ENCODE results near the gene IER3IP1.
"Not testable (repeated sequence)": the region's sequence is repeated elsewhere in the genome, so short reads cannot be mapped to it uniquely, and the experiment has no call there.

IER3IP1 gene

DNA sequence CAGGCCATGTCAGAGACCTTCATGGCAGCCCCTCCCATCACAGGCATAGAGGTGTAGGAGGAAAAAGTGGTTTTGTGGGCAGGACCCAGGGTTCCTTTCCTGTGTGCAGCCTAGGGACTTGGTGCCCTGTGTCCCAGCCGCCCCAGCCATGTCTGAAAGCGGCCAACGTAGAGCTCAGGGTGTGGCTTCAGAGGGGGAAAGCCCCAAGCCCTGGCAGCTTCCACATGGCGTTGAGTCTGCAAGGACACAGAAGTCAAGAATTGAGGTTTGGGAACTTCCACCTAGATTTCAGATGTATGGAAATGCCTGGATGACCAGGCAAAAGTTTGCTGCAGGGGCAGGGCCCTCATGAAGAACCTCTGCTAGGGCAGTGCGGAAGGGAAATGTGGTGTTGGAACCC lies 6.0 kb upstream of the IER3IP1 start:
- not testable (repeated sequence) for H3K4me3 ChIP-seq (ENCODE audit: low read length); H3K9me3 ChIP-seq (replicated peaks; ENCODE audit: low read length); H3K36me3 ChIP-seq (ENCODE audit: insufficient read depth, low read length); H3K4me2 ChIP-seq (ENCODE audit: low read length); H3K9ac ChIP-seq (ENCODE audit: low read depth, low read length); H3K4me1 ChIP-seq (ENCODE audit: control insufficient read depth, insufficient read depth, low read length)
- peaks cover 23% of the 10 kb centered on the region for H3K27me3 ChIP-seq (ENCODE audit: control insufficient read depth, insufficient read depth, low read length)

DNA sequence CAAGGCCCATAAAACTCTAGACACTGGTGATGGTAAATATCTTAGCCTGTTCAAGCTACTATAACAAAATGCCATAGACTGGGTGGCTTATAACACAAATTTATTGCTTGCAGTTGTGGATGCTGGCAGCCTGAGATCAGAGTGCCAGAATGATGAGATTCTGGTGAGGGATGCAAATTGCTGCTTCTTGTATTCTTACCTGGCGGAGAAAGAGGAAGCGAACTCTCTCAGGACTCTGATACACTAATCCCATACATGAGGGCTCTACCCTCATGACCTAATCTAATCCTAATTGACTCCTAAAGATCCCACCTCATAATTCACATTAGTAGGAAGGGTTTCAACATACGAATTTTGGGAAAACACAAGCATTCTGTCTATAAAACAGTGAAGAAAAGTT lies 4.6 kb upstream of the IER3IP1 start:
- Histone ChIP-seq H3K9ac (ENCODE audit: low read depth, low read length) (no peak overlapping the region), H3K27me3 (ENCODE audit: control insufficient read depth, insufficient read depth, low read length) (peaks cover 21% of the 10 kb centered on the region), H3K4me1 (ENCODE audit: control insufficient read depth, insufficient read depth, low read length) (no peaks in the 10 kb centered on the region), H3K36me3 (ENCODE audit: insufficient read depth, low read length) (no peaks in the 10 kb centered on the region), H3K4me3 (ENCODE audit: low read length) (no peak overlapping the region), H3K9me3 (replicated peaks; ENCODE audit: low read length) (no peaks in the 10 kb centered on the region), H3K4me2 (ENCODE audit: low read length) (no peak overlapping the region)

DNA sequence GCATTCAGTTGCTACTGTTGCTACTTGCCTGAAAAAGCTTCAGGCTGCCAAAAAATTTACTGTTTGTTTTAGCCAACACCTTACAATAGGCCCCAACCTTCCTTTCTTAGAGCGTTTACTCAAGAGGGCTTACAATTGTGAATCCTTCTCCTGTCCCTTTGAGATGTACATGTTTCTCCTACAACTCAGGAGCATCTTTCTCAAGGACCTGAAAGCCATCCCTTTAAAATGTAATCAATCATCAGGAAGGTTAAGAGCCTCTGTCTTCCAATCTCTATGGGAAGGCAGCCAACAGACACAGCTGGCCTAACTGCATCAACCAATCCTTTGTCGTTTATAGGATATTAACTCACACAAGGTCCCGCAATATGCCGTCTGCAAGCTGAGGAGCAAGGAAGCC lies 3.4 kb upstream of the IER3IP1 start:
- H3K4me1 ChIP-seq (ENCODE audit: control insufficient read depth, insufficient read depth, low read length), result peaks cover 5% of the 10 kb centered on the region
- H3K9ac ChIP-seq (ENCODE audit: low read depth, low read length), result no peak overlapping the region
- peaks cover 21% of the 10 kb centered on the region for H3K27me3 ChIP-seq (ENCODE audit: control insufficient read depth, insufficient read depth, low read length)
- no peaks in the 10 kb centered on the region for H3K36me3 ChIP-seq (ENCODE audit: insufficient read depth, low read length)
- H3K4me3 ChIP-seq (ENCODE audit: low read length), result no peak overlapping the region
- H3K4me2 ChIP-seq (ENCODE audit: low read length), result no peak overlapping the region
- no peaks in the 10 kb centered on the region for H3K9me3 ChIP-seq (replicated peaks; ENCODE audit: low read length)

DNA sequence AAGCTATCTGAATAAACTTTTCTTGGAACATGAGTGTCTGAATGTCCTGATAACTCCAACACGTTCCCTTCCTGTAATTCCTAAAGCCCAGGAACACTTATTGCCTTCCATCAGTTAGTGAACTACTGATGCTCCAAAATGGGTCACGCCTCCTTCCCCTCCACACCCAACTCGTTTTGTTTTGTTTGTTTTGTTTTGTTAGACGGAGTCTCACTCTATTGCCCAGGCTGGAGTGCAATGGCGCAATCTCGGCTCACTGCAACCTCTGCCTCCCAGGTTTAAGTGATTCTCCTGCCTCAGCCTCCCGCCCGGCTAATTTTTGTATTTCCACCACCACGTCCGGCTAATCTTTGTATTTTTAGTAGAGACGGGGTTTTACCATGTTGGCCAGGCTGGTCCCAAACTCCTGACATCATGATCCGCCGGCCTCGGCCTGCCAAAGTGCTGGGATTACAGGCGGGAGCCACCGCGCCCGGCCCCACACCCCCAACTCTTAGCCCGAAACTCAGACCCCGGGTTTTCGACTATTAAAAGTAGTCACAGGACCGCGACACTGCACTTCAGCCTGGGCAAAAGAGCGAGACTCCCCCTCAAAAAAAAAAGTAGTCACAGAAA lies 774 bp downstream of the IER3IP1 start:
- no peaks in the 10 kb centered on the region for H3K36me3 ChIP-seq (ENCODE audit: insufficient read depth, low read length)
- peaks cover 7% of the 10 kb centered on the region for H3K4me1 ChIP-seq (ENCODE audit: control insufficient read depth, insufficient read depth, low read length)
- H3K27me3 ChIP-seq (ENCODE audit: control insufficient read depth, insufficient read depth, low read length), result peaks cover 15% of the 10 kb centered on the region
- peak overlapping the region; percentile 96 for H3K4me3 ChIP-seq (ENCODE audit: low read length)
- H3K9me3 ChIP-seq (replicated peaks; ENCODE audit: low read length), result no peaks in the 10 kb centered on the region
- peak overlapping the region; percentile 100 for H3K9ac ChIP-seq (ENCODE audit: low read depth, low read length)
- H3K4me2 ChIP-seq (ENCODE audit: low read length), result peak overlapping the region; percentile 80

DNA sequence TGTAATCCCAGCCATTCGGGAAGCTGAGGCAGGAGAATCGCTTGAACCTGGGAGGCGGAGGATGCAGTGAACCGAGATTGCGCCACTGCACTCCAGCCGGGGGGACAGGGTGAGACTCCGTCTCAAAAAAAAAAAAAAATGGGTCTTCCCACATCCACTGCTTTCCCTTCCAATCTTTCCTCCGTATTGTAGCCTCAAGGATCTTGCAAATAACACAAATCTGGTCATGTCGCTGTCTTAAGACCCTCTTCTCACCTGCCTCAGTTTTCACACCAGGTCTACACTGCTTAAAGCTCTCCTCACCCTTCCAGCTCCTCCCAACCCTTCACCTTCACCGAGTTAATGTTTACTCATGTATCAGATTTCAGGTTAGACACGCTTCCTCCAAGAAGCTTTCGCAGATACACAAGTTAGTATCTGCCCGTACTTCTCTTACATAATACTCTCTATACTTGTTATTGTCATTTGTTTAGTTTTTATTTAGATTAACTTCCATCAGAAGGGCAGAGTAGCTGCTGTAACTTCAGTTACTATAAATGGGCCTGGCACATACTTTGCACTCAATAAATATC lies 1.5 kb downstream of the IER3IP1 start:
- peak overlapping the region; percentile 96 for H3K4me3 ChIP-seq (ENCODE audit: low read length)

DNA sequence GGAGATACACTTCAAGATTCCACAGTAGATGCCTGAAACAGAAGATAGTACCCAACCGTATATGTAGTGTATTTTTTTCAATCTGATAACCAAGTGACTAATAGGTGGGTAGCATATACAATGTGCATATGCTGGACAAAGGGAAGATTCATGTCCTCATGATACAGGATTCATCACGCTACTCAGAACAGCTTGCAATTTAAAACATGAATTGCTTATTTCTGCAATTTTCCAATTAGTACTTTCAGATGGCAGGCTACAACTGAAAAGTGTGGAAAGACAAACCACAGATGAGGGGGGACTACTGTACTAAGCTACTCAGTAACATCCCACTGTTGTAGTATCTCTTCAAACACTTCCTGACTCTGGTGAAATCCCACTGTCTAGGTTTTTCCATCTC lies 3.7 kb downstream of the IER3IP1 start:
- no peaks in the 10 kb centered on the region for H3K27me3 ChIP-seq (ENCODE audit: control insufficient read depth, insufficient read depth, low read length)

More for the DNA sequence above, 1.5 kb downstream of the IER3IP1 start:
- no peaks in the 10 kb centered on the region for H3K36me3 ChIP-seq (ENCODE audit: insufficient read depth, low read length)
- H3K9me3 ChIP-seq (replicated peaks; ENCODE audit: low read length), result no peaks in the 10 kb centered on the region
- H3K27me3 ChIP-seq (ENCODE audit: control insufficient read depth, insufficient read depth, low read length), result peaks cover 8% of the 10 kb centered on the region
- H3K4me2 ChIP-seq (ENCODE audit: low read length), result peak overlapping the region; percentile 80
- peaks cover 7% of the 10 kb centered on the region for H3K4me1 ChIP-seq (ENCODE audit: control insufficient read depth, insufficient read depth, low read length)
- peak overlapping the region; percentile 100 for H3K9ac ChIP-seq (ENCODE audit: low read depth, low read length)

DNA sequence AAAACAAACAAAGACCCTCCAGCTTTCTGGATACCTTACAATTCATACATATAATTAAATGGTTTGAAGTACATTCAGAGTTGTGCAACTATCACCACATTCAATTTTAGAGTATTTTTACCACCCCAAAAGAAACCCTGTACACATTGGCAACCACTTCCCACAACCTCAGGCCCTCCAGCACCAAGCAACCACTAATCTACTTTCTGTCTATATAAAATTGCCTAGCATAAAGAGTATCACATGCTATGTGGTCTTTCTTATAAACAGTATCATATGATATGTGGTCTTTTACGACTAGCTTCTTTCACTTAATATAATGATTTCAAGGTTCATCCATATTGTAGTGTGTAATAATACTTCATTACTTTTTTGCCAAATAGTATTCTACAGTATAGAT lies 7.3 kb downstream of the IER3IP1 start:
- no peaks in the 10 kb centered on the region for H3K4me1 ChIP-seq (ENCODE audit: control insufficient read depth, insufficient read depth, low read length)

More for the DNA sequence above, 3.7 kb downstream of the IER3IP1 start:
- Histone ChIP-seq H3K4me3 (ENCODE audit: low read length) (no peak overlapping the region), H3K9me3 (replicated peaks; ENCODE audit: low read length) (no peaks in the 10 kb centered on the region), H3K4me1 (ENCODE audit: control insufficient read depth, insufficient read depth, low read length) (peaks cover 7% of the 10 kb centered on the region), H3K9ac (ENCODE audit: low read depth, low read length) (no peak overlapping the region), H3K4me2 (ENCODE audit: low read length) (no peak overlapping the region), H3K36me3 (ENCODE audit: insufficient read depth, low read length) (no peaks in the 10 kb centered on the region)

DNA sequence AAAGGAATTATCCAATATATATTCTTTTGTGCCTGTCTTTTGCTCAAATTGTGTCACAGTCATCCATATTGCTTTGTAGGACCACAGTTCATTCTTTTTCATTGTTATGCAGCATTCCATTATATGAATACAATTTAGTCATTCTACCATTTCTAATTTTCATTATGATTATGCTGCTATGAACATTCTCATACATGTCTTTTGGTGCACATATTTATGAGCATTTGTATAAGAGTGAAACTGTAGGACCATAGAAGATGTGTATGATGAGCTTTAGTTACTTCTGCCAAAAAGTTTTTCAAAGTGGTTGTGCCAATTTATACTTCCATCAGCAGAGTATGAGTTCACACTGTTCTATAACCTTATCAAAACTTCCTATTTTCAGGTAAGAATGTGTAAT lies 7.7 kb downstream of the IER3IP1 start:
- H3K36me3 ChIP-seq (ENCODE audit: insufficient read depth, low read length), result no peaks in the 10 kb centered on the region
- H3K9me3 ChIP-seq (replicated peaks; ENCODE audit: low read length), result no peaks in the 10 kb centered on the region
- peaks cover under 1% of the 10 kb centered on the region for H3K4me1 ChIP-seq (ENCODE audit: control insufficient read depth, insufficient read depth, low read length)
- no peak overlapping the region for H3K4me2 ChIP-seq (ENCODE audit: low read length)
- no peaks in the 10 kb centered on the region for H3K27me3 ChIP-seq (ENCODE audit: control insufficient read depth, insufficient read depth, low read length)
- H3K9ac ChIP-seq (ENCODE audit: low read depth, low read length), result no peak overlapping the region
- H3K4me3 ChIP-seq (ENCODE audit: low read length), result no peak overlapping the region

More for the DNA sequence above, 7.3 kb downstream of the IER3IP1 start:
- H3K36me3 ChIP-seq (ENCODE audit: insufficient read depth, low read length), result no peaks in the 10 kb centered on the region
- H3K9ac ChIP-seq (ENCODE audit: low read depth, low read length), result no peak overlapping the region
- H3K4me2 ChIP-seq (ENCODE audit: low read length), result no peak overlapping the region
- H3K4me3 ChIP-seq (ENCODE audit: low read length), result no peak overlapping the region
- no peaks in the 10 kb centered on the region for H3K27me3 ChIP-seq (ENCODE audit: control insufficient read depth, insufficient read depth, low read length)
- H3K9me3 ChIP-seq (replicated peaks; ENCODE audit: low read length), result no peaks in the 10 kb centered on the region

DNA sequence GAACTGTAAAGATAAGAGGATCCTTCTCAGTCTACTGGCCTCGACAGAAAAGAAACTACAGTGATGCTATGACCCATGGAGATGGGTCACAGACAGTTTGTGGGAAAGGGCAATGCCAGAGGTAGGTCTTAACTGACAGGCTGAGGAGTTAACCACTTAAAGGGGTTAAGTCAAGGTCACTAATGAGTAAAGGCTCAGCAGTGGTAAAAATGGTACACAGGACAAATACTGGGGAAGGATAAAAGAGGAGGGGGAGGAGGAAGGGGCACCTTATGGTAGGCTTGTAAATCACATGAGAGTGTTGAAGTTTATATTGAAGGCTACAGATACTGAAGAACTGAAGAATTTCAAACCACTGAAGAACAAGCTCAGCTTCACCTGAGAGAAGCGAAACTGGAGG lies 9.9 kb downstream of the IER3IP1 start:
- H3K4me3 ChIP-seq (ENCODE audit: low read length), result no peak overlapping the region
- no peak overlapping the region for H3K4me2 ChIP-seq (ENCODE audit: low read length)
- no peaks in the 10 kb centered on the region for H3K36me3 ChIP-seq (ENCODE audit: insufficient read depth, low read length)
- H3K9me3 ChIP-seq (replicated peaks; ENCODE audit: low read length), result no peaks in the 10 kb centered on the region
- peaks cover 3% of the 10 kb centered on the region for H3K4me1 ChIP-seq (ENCODE audit: control insufficient read depth, insufficient read depth, low read length)
- H3K9ac ChIP-seq (ENCODE audit: low read depth, low read length), result no peak overlapping the region
- H3K27me3 ChIP-seq (ENCODE audit: control insufficient read depth, insufficient read depth, low read length), result no peaks in the 10 kb centered on the region

DNA sequence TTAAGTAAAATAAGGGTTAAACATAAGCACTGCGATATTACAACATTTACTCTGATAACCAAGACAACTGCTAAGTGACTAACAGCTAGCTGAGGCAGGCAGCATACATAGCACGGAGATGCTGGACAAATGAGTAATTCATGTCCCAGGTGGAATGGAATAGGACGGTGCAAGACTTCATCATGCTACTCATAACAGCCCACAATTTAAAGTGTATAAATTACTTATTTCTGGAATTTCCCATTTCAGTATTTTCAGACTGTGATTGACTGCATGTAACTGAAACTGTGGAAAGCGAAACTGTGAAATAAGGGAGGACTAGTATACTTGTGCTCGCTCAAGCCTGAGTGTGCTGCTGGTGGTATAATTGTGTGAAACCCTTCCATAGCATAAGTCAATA lies 12.9 kb downstream of the IER3IP1 start:
- Histone ChIP-seq H3K4me3 (ENCODE audit: low read length) (no peak overlapping the region), H3K4me1 (ENCODE audit: control insufficient read depth, insufficient read depth, low read length) (peaks cover 3% of the 10 kb centered on the region), H3K27me3 (ENCODE audit: control insufficient read depth, insufficient read depth, low read length) (no peaks in the 10 kb centered on the region), H3K36me3 (ENCODE audit: insufficient read depth, low read length) (no peaks in the 10 kb centered on the region), H3K9me3 (replicated peaks; ENCODE audit: low read length) (no peaks in the 10 kb centered on the region), H3K4me2 (ENCODE audit: low read length) (peak overlapping the region; percentile 55), H3K9ac (ENCODE audit: low read depth, low read length) (no peak overlapping the region)

DNA sequence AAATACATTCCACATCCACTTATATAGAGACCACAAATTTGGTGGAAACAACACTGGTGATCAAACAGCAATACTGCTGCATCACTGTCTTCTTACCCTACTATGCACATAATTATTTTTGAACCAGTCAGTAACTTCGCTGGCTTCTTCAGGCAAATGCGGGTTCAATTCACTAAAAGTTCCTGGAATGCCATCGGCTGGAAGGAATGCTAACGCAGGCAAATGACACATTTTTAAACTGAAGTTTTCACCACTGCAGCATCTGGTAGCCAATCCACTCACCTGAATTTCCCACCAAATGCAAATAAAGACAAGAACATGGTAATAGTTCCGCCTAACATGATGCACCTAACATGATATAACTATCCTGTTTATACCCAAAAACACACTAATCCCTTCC lies 15.9 kb downstream of the IER3IP1 start:
- no peak overlapping the region for H3K4me2 ChIP-seq (ENCODE audit: low read length)
- no peaks in the 10 kb centered on the region for H3K27me3 ChIP-seq (ENCODE audit: control insufficient read depth, insufficient read depth, low read length)
- no peak overlapping the region for H3K9ac ChIP-seq (ENCODE audit: low read depth, low read length)
- no peaks in the 10 kb centered on the region for H3K9me3 ChIP-seq (replicated peaks; ENCODE audit: low read length)
- H3K36me3 ChIP-seq (ENCODE audit: insufficient read depth, low read length), result peaks cover 4% of the 10 kb centered on the region
- no peak overlapping the region for H3K4me3 ChIP-seq (ENCODE audit: low read length)
- peaks cover 3% of the 10 kb centered on the region for H3K4me1 ChIP-seq (ENCODE audit: control insufficient read depth, insufficient read depth, low read length)

DNA sequence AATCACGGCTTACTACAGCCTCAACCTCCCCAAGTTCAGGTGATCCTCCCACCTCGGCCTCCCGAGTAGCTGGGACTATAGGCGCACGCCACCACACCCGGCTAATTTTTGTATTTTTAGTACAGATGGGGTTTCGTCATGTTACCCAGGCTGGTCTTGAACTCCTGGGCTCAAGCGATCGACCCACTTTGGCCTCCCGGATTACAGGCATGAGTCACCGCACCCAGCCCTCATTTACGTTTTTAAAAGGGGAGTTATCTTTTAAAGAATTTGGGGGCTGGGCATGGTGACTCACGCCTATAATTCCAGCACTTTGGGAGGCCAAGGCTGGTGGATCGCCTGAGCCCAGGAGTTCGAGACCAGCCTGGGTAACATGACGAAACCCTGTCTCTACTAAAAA lies 17.8 kb downstream of the IER3IP1 start:
- H3K4me1 ChIP-seq (ENCODE audit: control insufficient read depth, insufficient read depth, low read length); H3K9ac ChIP-seq (ENCODE audit: low read depth, low read length); H3K4me3 ChIP-seq (ENCODE audit: low read length); H3K9me3 ChIP-seq (replicated peaks; ENCODE audit: low read length); H3K4me2 ChIP-seq (ENCODE audit: low read length); H3K27me3 ChIP-seq (ENCODE audit: control insufficient read depth, insufficient read depth, low read length): not testable (repeated sequence)
- peaks cover 17% of the 10 kb centered on the region for H3K36me3 ChIP-seq (ENCODE audit: insufficient read depth, low read length)
